ENCODE data around the gene ANGPT4.

DNA sequence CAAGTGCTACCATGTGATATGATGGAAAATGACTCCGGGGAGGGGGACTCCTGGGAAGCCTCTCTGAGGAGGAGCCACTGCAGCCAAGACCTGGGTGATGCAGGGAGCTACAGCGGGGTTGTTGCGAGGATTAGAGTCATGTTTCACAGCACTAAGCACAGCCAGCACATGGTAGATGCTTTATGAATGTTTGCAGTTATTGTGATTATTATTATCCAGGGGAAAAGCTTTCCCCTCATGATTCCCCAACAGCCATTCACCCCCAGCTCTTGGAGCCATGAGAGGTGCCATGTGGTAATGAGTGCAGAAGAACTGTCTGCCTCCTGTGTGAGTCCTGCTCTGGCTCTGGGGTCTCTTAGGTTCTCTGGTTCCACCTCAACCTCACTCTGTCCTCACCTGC is 46.1 kb upstream of the ANGPT4 start:
- TF ChIP-seq, protein P1, sequence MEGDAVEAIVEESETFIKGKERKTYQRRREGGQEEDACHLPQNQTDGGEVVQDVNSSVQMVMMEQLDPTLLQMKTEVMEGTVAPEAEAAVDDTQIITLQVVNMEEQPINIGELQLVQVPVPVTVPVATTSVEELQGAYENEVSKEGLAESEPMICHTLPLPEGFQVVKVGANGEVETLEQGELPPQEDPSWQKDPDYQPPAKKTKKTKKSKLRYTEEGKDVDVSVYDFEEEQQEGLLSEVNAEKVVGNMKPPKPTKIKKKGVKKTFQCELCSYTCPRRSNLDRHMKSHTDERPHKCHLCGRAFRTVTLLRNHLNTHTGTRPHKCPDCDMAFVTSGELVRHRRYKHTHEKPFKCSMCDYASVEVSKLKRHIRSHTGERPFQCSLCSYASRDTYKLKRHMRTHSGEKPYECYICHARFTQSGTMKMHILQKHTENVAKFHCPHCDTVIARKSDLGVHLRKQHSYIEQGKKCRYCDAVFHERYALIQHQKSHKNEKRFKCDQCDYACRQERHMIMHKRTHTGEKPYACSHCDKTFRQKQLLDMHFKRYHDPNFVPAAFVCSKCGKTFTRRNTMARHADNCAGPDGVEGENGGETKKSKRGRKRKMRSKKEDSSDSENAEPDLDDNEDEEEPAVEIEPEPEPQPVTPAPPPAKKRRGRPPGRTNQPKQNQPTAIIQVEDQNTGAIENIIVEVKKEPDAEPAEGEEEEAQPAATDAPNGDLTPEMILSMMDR (IDR thresholded peaks at IDR 0.05; ENCODE audit: low read depth, low read length): no peak
- TF ChIP-seq EZH2phosphoT487 (IDR thresholded peaks at IDR 0.05; ENCODE audit: low read depth): no peak
